Uterus (tissue), 2 donors: ENCODE data around the gene SORBS1.

ENCODE experiments used
- CTCF ChIP-seq, 4 experiments: fragments of 200-600 bp in 2 of 4; fragments of 450-650 bp in 2 of 4; sonication (generic) in 2 of 4; IDR thresholded peaks; one replicate each; pipeline ENCODE4 v1.5.1; 2016 to 2019; ENCODE audit warnings: antibody characterized with exemption in 4 of 4, mild to moderate bottlenecking in 2 of 4, moderate library complexity in 1 of 4
- POLR2A ChIP-seq, 2 donors: fragments of 450-650 bp; IDR thresholded peaks; one replicate each; pipeline ENCODE4 v1.6.1; 2016; ENCODE audit warnings: antibody characterized with exemption in 2 of 2, mild to moderate bottlenecking in 1 of 2, moderate library complexity in 1 of 2

GRCh38 chr10:95437669-95438068, 123.5 kb downstream of the SORBS1 start:
- TF ChIP-seq CTCF (IDR thresholded peaks at IDR 0.05) (no peak), POLR2A (IDR thresholded peaks at IDR 0.05) (no peak)
